Pancreas (tissue), 10 donors: ENCODE measurements around the gene ZNF446. TPM values are rescaled to one million over a fixed set of nuclear protein-coding genes. Genes with fewer than 3 reads are reported as not detected.
"Not testable (repeated sequence)": the region's sequence is repeated elsewhere in the genome, so short reads cannot be mapped to it uniquely, and the experiment has no call there.

Experiments used
- ATAC-seq, 4 donors: fragments of 200-7000 bp; cut with Tn5 transposase; one replicate each; pipeline versions ENCODE4 v1.8.0 to v1.9.1; 2020; ENCODE audit warnings: mild to moderate bottlenecking in 4 of 4, moderate library complexity in 4 of 4
- DNase-seq, 6 donors: peaks; one replicate each; pipeline ENCODE4 v3.0.0-alpha.2; 2020
- FAIRE-seq: peaks from 2 replicates; lab custom pipeline; 2012; peaks lifted over from hg19 to GRCh38; lab: Jason Lieb, UNC
- H3K27ac ChIP-seq, 4 donors: fragments of 200-600 bp; sonication (generic); 1 replicate in 3 of 4; 2 replicates in 1 of 4; pipeline versions ENCODE4 v1.5.0 to v1.8.0; 2020
- H3K27me3 ChIP-seq, 4 donors: fragments of 200-600 bp; one replicate each; pipeline ENCODE4 v1.8.0; 2021
- H3K36me3 ChIP-seq, 3 donors: fragments of 200-600 bp; sonication (generic) in 1 of 3; one replicate each; pipeline versions ENCODE4 v1.5.0 to v1.8.0; 2020 to 2021
- H3K4me1 ChIP-seq, 3 donors: fragments of 200-600 bp; one replicate each; pipeline ENCODE4 v1.8.0; 2021
- H3K4me3 ChIP-seq, 4 donors: fragments of 200-600 bp; sonication (generic) in 2 of 4; one replicate each; pipeline versions ENCODE4 v1.5.0 to v1.8.0; 2020 to 2021
- H3K9me3 ChIP-seq, 4 donors: fragments of 200-600 bp; one replicate each; pipeline ENCODE4 v1.8.0; 2021
- WGBS, 2 donors: extraction: QIAGEN DNeasy Blood & Tissue Kit; methylation state at CpG; one replicate each; pipeline ENCODE4 v1.1.7; 2013; 5-methylcytosine and 5-hydroxymethylcytosine counted together
- intact Hi-C, 3 donors: fragments of 100-400 bp; cut with DNase I; formaldehyde crosslinking; loops; one replicate each; pipeline versions ENCODE4 v1.11.1 to v1.14.2; 2022
- polyA plus RNA-seq, 2 donors: library from polyadenylated mRNA; stranded (reverse); fragments of 200-250 nt; gene quantifications; one replicate each; pipeline ENCODE4 v1.2.3, GENCODE V29; 2013
- total RNA-seq, 6 donors: library from RNA; stranded (reverse); fragmentation: NEBNext Ultra II Directional in 4 of 6; extraction: Animal tissue kit (Norgen Biotek cat#: 25700) in 4 of 6; gene quantifications; one replicate each; pipeline versions ENCODE4 v1.2.1 to v1.2.4, GENCODE V29; 2021 to 2023
- TF ChIP-seq, protein P1 (sequence below), 4 donors: fragments of 200-600 bp; sonication (generic) in 3 of 4; IDR thresholded peaks; one replicate each; pipeline versions ENCODE4 v1.5.0 to v1.8.0; 2021; ENCODE audit warnings: antibody characterized with exemption in 4 of 4
- donor health status: healthy with polysubstance abuse.
- donor health status: DM: no; HTN: no; CAD: no; lungs with moderate emphysema.
- donor health status: DM: no; HTN: no; CAD: no.
- donor health status: control.
- donor health status: control.
- donor health status: Bipolar disorder and iron deficiency.
- donor health status: DM: yes; HTN: yes; CAD: no.
- donor health status: DM: no; HTN: no; CAD: no.
- donor health status: DM: no; HTN: no; CAD: no.
- donor health status: DM: yes; HTN: yes; CAD: no.

ZNF446 gene
- total and polyA plus RNA-seq, 8 donors, result 4.4 to 23.6 (median 5.9) TPM

DNA sequence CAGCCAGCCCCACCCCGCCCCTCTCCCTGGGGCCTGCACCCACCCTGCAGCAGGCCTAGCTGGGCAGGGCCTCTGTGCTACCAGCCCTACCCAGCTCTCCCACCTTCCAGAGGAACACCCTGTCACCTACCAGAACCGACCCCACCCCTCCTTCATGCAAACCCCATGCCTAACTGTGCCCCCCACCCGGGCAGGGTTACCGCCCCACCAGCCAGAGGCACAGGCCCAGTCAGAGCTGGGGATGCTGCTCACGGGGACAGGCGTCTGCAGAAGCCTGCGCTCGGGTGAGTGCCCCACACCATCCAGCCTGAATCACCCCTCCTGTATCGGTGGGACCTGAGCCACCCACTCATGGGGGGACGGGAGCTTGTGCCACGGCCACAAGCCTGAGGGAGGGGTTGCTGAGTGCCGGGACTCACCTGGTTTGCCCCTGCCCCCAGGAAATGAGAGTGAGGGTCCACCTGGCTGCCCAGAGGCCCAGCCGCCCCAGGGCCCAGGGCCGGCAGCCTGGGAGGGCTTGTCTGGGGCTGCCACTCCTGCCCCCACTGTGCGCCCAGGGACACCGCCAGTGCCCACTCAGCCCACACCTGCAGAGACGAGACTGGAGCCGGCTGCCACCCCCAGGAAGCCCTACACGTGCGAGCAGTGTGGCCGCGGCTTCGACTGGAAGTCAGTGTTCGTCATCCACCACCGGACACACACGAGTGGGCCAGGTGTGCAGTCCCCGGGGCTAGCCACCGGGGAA is 3.8 kb downstream of the ZNF446 start:
- H3K27me3 ChIP-seq, result no peaks in the 10 kb centered on the region
- no peak overlapping the region for H3K27ac ChIP-seq
- peaks cover 0 to 11% (median 0%) of the 10 kb centered on the region in 3 donors for H3K36me3 ChIP-seq
- H3K9me3 ChIP-seq, result no peaks in the 10 kb centered on the region
- peaks cover 0 to 9% (median 0%) of the 10 kb centered on the region in 3 donors for H3K4me1 ChIP-seq
- DNase-seq (peak in 1 of 6 donors; percentile 58), ATAC-seq (no peak), FAIRE-seq (no peak)
- TF ChIP-seq, protein P1, sequence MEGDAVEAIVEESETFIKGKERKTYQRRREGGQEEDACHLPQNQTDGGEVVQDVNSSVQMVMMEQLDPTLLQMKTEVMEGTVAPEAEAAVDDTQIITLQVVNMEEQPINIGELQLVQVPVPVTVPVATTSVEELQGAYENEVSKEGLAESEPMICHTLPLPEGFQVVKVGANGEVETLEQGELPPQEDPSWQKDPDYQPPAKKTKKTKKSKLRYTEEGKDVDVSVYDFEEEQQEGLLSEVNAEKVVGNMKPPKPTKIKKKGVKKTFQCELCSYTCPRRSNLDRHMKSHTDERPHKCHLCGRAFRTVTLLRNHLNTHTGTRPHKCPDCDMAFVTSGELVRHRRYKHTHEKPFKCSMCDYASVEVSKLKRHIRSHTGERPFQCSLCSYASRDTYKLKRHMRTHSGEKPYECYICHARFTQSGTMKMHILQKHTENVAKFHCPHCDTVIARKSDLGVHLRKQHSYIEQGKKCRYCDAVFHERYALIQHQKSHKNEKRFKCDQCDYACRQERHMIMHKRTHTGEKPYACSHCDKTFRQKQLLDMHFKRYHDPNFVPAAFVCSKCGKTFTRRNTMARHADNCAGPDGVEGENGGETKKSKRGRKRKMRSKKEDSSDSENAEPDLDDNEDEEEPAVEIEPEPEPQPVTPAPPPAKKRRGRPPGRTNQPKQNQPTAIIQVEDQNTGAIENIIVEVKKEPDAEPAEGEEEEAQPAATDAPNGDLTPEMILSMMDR (IDR thresholded peaks at IDR 0.05), result no peak
- intact Hi-C loops, result no loop called here
- H3K4me3 ChIP-seq, result no peak overlapping the region
- 88 to 90% methylated on average over 28 of the region's 28 CpGs for WGBS, 2 donors

- FAIRE-seq, result no peak
- intact Hi-C loops, result no loop called here
- WGBS, 2 donors, result 92 to 94% methylated on average over 20 of the region's 20 CpGs
These were observed 4.3 kb downstream of the ZNF446 start for GRCh38 chr19:58480481-58480830.

GRCh38 chr19:58480831-58481230 is 4.7 kb downstream of the ZNF446 start:
- peak in 1 of 6 donors; percentile 21 for DNase-seq
- TF ChIP-seq, protein P1 (IDR thresholded peaks at IDR 0.05), result no peak

More at GRCh38 chr19:58480481-58480830, 4.3 kb downstream of the ZNF446 start:
- peaks cover 0 to 4% (median 0%) of the 10 kb centered on the region in 3 donors for H3K4me1 ChIP-seq
- no peaks in the 10 kb centered on the region for H3K9me3 ChIP-seq
- no peak for ATAC-seq
- H3K4me3 ChIP-seq, result no peak overlapping the region
- H3K36me3 ChIP-seq, result peaks cover 0 to 11% (median 0%) of the 10 kb centered on the region in 3 donors
- no peak overlapping the region for H3K27ac ChIP-seq
- TF ChIP-seq, protein P1 (IDR thresholded peaks at IDR 0.05), result no peak
- no peaks in the 10 kb centered on the region for H3K27me3 ChIP-seq
- peak in 1 of 6 donors; percentile 69 for DNase-seq

GRCh38 chr19:58482372-58482771 is 6.2 kb downstream of the ZNF446 start:
- no peaks in the 10 kb centered on the region for H3K27me3 ChIP-seq
- intact Hi-C loops, result no loop called here
- no peaks in the 10 kb centered on the region for H3K9me3 ChIP-seq
- no peaks in the 10 kb centered on the region for H3K4me1 ChIP-seq
- H3K27ac ChIP-seq, result no peak overlapping the region
- WGBS, 2 donors, result 90 to 92% methylated on average over 7 of the region's 7 CpGs
- DNase-seq (peak in 1 of 6 donors; percentile 20), ATAC-seq (no peak), FAIRE-seq (no peak)
- peaks cover 0 to 11% (median 0%) of the 10 kb centered on the region in 3 donors for H3K36me3 ChIP-seq
- H3K4me3 ChIP-seq, result no peak overlapping the region
- TF ChIP-seq, protein P1 (IDR thresholded peaks at IDR 0.05), result no peak

More at GRCh38 chr19:58480831-58481230, 4.7 kb downstream of the ZNF446 start:
- Histone ChIP-seq H3K4me3 (no peak overlapping the region), H3K9me3 (no peaks in the 10 kb centered on the region), H3K27ac (no peak overlapping the region), H3K27me3 (no peaks in the 10 kb centered on the region), H3K4me1 (peaks cover 0 to 4% (median 0%) of the 10 kb centered on the region in 3 donors), H3K36me3 (peaks cover 0 to 11% (median 0%) of the 10 kb centered on the region in 3 donors)
- no peak for FAIRE-seq
- intact Hi-C loops, result no loop called here
- ATAC-seq, result no peak
- 74 to 75% methylated on average over 2 of the region's 2 CpGs for WGBS, 2 donors

DNA sequence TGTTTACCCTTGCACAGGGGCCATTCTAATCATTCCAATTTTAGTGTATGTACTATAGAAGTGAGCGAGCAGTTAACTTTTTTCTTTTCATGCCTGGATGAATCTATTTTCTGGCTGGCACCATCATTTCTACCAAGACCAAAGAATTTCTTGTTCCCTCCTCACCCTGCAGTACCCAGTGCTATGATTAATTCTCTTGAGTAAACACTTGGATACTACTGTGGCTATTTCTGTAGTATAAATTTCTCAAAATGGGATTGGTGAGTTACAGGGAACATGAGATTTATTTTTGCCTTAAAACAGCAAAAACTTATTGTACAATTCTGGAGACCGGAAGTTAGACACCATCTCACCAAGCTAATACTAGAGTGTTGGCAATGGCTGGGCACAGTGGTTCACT is 7.6 kb downstream of the ZNF446 start:
- H3K27me3 ChIP-seq, result no peaks in the 10 kb centered on the region

DNA sequence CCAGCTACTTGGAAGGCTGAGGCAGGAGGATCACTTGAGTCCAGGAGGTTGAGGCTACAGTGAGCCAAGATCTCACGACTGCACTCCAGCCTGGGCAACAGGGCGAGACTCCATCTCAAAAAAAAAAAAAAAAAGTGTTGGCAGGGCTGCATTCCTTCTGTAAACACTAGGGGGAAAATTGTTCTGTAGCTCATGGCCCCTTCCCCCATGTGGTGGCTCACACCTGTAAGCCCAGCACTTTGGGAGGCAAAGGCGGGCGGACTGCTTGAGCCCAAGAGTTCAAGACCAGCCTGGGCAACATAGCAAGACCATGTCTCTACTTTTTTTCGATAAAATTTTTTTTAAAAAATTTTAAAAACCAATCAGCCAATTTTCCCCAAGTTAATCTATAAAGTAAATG is 8.2 kb downstream of the ZNF446 start:
- H3K27me3 ChIP-seq, intact Hi-C loops, FAIRE-seq, H3K27ac ChIP-seq, H3K4me3 ChIP-seq, DNase-seq, H3K4me1 ChIP-seq, ATAC-seq, H3K9me3 ChIP-seq: not testable (repeated sequence)
- peaks cover 0 to 11% (median 0%) of the 10 kb centered on the region in 3 donors for H3K36me3 ChIP-seq
- 92 to 96% methylated on average over 5 of the region's 5 CpGs for WGBS, 2 donors

More for the DNA sequence above, 7.6 kb downstream of the ZNF446 start:
- intact Hi-C loops, result no loop called here
- DNase-seq (no peak), ATAC-seq (no peak), FAIRE-seq (no peak)
- WGBS, 2 donors, result 94 to 95% methylated on average over 2 of the region's 2 CpGs
- no peak overlapping the region for H3K4me3 ChIP-seq
- H3K4me1 ChIP-seq, result no peaks in the 10 kb centered on the region
- no peak overlapping the region for H3K27ac ChIP-seq
- H3K9me3 ChIP-seq, result no peaks in the 10 kb centered on the region
- peaks cover 0 to 11% (median 0%) of the 10 kb centered on the region in 3 donors for H3K36me3 ChIP-seq
- TF ChIP-seq, protein P1 (IDR thresholded peaks at IDR 0.05), result no peak
